Activated naive CD8-positive, alpha-beta T cell treated with anti-CD3 and anti-CD28 coated beads, Interleukin-2, amount 50 U/mL, for 24 hours (primary cell): ENCODE data around the gene HNRNPA1.
"Not testable (repeated sequence)": the region's sequence is repeated elsewhere in the genome, so short reads cannot be mapped to it uniquely, and the experiment has no call there.

Experiments used
- ATAC-seq: fragments of 150-1000 bp; cut with Tn5 transposase; one replicate; pipeline ENCODE4 v1.10.0; 2021
- DNase-seq: peaks from one replicate; pipeline ENCODE4 v3.0.0; 2021
- H3K27ac Mint-ChIP-seq: one replicate; pipeline ENCODE4 v1.8.0; 2021; ENCODE audit warnings: mild to moderate bottlenecking, mixed read lengths
- H3K27me3 Mint-ChIP-seq: one replicate; pipeline ENCODE4 v1.8.0; 2021; ENCODE audit warnings: mixed read lengths
- H3K36me3 Mint-ChIP-seq: one replicate; pipeline ENCODE4 v1.8.0; 2021; ENCODE audit warnings: low read depth, mixed read lengths
- H3K4me1 Mint-ChIP-seq: one replicate; pipeline ENCODE4 v1.8.0; 2021; ENCODE audit warnings: mixed read lengths
- H3K4me3 Mint-ChIP-seq: one replicate; pipeline ENCODE4 v1.8.0; 2021; ENCODE audit warnings: mild to moderate bottlenecking, moderate library complexity, mixed read lengths
- H3K9me3 Mint-ChIP-seq: one replicate; pipeline ENCODE4 v1.8.0; 2021; ENCODE audit warnings: mixed read lengths

The HNRNPA1 gene

DNA sequence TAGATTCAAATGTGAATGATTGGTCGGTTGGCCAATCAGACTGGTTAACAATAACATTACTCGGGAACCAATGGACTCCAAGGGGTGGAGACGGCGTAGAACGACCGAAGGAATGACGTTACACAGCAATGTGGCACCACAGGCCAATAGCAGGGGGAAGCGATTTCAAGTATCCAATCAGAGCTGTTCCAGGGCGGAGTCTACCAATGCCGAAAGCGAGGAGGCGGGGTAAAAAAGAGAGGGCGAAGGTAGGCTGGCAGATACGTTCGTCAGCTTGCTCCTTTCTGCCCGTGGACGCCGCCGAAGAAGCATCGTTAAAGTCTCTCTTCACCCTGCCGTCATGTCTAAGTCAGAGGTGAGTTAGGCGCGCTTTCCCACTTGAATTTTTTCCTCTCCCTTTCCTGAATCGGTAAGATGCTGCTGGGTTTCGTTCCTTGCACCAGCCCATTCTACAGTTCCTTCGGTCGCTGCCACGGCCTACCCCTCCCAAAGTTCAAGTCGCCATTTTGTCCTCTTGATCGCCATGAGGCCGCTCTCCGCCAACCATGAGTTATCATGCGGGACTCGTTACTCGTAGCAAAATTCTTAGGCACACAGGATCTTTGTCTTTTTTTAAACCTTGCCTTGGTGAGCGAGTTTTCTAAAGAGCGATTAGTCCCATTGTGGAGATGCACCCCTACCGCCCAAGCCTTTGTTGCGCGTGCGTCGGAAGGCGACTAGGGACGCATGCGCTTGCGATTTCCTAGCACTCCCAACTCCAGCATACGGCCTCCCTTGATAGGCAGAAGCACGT lies at the start of gene HNRNPA1:
TSS of gene HNRNPA1 (plus strand) at position 259 of the 793 bp plus-strand sequence. CDS start at position 341, 82 bp downstream.
- Mint-ChIP-seq H3K27ac (no peak within 1 kb of the TSS), H3K36me3 (peaks cover 10% of the 10 kb centered on the region), H3K4me1 (peaks cover 67% of the 10 kb centered on the region), H3K4me3 (no peak within 1 kb of the TSS), H3K27me3 (no peaks in the 10 kb centered on the region), H3K9me3 (no peaks in the 10 kb centered on the region)
- ATAC-seq = peak; percentile 87
- DNase-seq = peak; percentile 91

DNA sequence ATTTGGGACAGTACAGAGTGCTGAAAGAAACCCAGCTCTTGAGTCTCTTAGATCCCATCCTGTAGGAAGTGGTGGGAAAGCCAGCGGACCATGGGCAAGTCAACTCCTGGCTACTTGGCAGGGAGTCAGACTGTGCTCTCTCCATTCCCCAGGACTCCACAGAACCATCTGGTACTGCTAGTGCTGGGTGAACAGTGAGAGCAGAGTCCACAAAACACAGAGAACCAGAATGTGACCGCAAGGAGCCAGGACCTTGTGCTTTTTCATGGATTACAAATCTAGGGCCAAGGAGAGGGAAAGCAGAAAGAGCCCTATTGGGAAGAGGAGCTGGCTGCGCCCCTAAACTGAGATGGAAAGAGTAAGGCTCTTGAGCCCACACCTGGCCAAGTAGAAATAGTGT lies 49.3 kb upstream of the HNRNPA1 start:
- not testable (repeated sequence) for H3K4me1 Mint-ChIP-seq, ATAC-seq, H3K4me3 Mint-ChIP-seq, H3K27me3 Mint-ChIP-seq, H3K27ac Mint-ChIP-seq, DNase-seq, H3K36me3 Mint-ChIP-seq, H3K9me3 Mint-ChIP-seq

DNA sequence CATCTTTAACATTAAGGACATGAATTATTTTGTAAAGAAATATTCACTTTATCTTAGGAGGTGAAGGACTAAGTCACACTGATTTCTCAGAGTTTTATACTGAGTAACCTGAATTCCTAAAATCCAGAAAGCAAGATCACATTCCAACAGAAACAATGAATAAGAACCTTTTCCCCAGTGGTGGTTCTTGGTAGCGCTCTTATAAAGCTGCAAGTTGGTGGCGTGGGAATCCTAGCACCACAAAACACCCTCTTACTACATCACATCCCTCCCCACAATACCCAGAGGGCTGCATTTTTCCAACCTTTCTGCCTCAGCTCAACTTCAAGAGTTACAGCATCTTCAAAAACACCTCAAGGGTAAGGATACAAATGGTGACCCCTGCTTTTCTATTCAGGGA lies 47.7 kb upstream of the HNRNPA1 start:
- DNase-seq = no peak
- no peak overlapping the region for H3K4me3 Mint-ChIP-seq
- H3K27ac Mint-ChIP-seq = no peak overlapping the region
- H3K36me3 Mint-ChIP-seq = peaks cover 13% of the 10 kb centered on the region
- no peak for ATAC-seq
- no peaks in the 10 kb centered on the region for H3K27me3 Mint-ChIP-seq
- peaks cover 3% of the 10 kb centered on the region for H3K4me1 Mint-ChIP-seq
- H3K9me3 Mint-ChIP-seq = no peaks in the 10 kb centered on the region

DNA sequence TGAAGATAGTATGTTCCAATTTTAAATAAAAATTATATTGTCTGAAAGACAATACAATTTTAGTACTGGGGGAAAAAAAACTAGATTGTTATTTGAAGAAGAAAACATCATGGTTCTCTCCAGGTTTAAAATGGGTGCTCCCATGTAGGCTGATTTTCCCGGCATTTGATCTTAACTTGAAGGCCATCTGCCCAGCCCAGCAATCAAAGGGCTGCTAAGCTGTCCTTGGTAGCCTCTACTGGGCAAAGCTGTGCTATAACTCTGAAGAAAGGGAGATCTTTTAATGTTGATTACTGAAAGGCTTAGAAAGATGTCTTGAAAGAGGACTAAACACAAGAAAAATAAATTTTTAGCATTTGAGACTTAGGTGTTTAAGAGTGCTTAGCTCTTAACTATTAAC lies 42.0 kb upstream of the HNRNPA1 start:
- no peak overlapping the region for H3K27ac Mint-ChIP-seq
- peaks cover 26% of the 10 kb centered on the region for H3K36me3 Mint-ChIP-seq
- DNase-seq (no peak), ATAC-seq (no peak)
- peaks cover 12% of the 10 kb centered on the region for H3K4me1 Mint-ChIP-seq
- no peaks in the 10 kb centered on the region for H3K27me3 Mint-ChIP-seq
- no peaks in the 10 kb centered on the region for H3K9me3 Mint-ChIP-seq
- no peak overlapping the region for H3K4me3 Mint-ChIP-seq

DNA sequence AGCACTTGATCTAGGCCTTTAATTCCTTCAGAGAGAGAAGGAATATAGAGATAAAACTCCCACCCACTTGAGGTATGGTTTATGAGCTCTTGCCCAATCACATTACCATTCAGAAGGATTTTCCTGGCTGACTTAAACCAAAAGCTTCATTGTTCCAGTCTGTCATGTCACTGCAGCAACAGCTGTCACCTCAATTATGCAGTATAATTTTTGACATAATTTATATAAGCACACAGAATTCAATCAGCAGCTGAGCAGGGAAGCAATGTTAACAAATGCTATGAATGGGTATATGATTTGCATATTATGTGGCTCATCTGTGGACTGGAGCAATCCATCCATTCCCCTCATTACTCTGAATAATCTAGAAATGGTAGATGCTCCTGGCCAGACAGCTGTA lies 40.9 kb upstream of the HNRNPA1 start:
- Mint-ChIP-seq H3K4me1 (peaks cover 12% of the 10 kb centered on the region), H3K36me3 (peaks cover 29% of the 10 kb centered on the region), H3K9me3 (no peaks in the 10 kb centered on the region), H3K27ac (no peak overlapping the region), H3K27me3 (no peaks in the 10 kb centered on the region), H3K4me3 (no peak overlapping the region)
- DNase-seq (no peak), ATAC-seq (no peak)

DNA sequence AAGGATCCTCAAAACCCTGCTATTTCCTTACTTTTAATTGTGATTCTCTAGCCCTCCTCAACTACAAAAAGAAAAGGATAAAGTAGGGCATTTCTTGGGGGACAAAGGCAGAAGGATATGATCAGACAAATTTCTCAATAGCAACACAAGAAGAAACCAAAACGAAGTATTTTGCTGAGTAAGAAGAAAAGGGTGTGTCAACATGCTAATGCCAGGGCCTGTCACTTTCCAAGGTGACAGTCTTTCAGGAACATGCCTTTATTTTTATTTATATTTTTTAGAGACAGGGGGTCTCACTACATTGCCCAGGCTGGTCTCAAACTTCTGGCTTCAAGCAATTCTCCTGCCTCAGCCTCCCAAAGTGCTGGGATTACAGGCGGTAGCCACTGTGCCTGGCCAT lies 40.4 kb upstream of the HNRNPA1 start:
- peaks cover 12% of the 10 kb centered on the region for H3K4me1 Mint-ChIP-seq
- H3K4me3 Mint-ChIP-seq = no peak overlapping the region
- ATAC-seq (no peak), DNase-seq (no peak)
- peaks cover 30% of the 10 kb centered on the region for H3K36me3 Mint-ChIP-seq
- no peak overlapping the region for H3K27ac Mint-ChIP-seq
- H3K9me3 Mint-ChIP-seq = no peaks in the 10 kb centered on the region
- no peaks in the 10 kb centered on the region for H3K27me3 Mint-ChIP-seq

DNA sequence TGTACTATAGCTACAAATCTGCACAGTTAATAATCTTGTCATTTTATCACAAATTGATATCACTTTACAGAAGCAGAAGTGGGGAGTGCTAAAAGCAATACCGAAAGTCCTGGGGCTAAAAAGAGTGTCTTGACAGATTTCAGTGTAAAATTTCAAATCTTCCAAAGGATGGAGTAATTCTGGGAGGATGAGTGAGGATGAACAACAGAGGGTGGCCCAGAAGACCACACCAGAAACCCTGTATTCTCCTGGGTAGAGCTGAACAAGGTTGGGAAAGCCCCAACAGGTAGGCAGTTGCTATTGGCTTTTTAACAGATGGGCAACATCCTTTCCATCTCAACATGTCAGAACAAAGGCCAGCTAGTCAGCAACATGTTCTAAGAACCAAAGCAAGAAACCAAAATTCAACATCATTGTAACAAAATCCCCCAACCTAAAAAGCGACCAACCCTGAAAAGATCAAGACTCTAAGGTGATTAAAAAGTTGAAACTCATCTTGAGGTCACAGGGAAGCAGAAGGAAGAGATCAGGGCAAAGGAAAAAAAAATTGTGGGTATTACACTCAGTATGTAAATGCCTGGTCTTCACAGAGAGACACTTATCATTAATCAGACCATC lies 39.4 kb upstream of the HNRNPA1 start:
- no peaks in the 10 kb centered on the region for H3K9me3 Mint-ChIP-seq

DNA sequence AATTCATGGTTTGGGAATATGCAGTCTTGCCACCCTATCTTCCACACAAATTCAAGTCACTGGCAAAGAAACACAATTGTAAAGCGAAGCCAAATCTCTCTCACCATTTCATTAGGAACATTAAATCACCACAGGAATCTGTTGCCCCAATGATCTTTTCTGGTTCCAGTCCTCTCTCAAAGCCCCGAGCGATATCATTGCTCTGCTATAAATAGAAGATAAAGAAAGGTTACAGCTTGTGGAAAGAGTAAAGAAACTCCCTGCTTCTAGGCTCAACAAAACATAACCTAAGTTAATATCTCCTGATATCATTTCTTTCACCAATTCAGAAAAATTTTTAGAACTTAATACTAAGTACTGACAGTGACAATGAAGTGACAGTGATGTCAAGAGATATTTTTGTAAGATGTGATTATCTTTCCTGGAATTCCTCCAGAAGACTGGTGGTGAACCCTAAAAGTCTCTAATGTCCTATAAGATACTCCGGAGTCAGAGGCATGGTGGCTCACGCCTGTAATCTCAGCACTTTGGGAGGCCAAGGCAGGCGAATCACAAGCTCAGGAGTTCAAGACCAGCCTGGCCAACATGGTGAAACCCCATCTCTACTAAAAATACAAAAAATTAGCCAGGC lies 34.4 kb upstream of the HNRNPA1 start:
- Mint-ChIP-seq H3K27me3 (no peaks in the 10 kb centered on the region), H3K36me3 (peaks cover 45% of the 10 kb centered on the region), H3K4me3 (no peak overlapping the region), H3K27ac (no peak overlapping the region), H3K4me1 (peaks cover 12% of the 10 kb centered on the region), H3K9me3 (no peaks in the 10 kb centered on the region)
- DNase-seq = no peak
- no peak for ATAC-seq

More for the DNA sequence above, 39.4 kb upstream of the HNRNPA1 start:
- ATAC-seq (peak; percentile 77), DNase-seq (no peak)
- H3K4me3 Mint-ChIP-seq = no peak overlapping the region
- peaks cover 12% of the 10 kb centered on the region for H3K4me1 Mint-ChIP-seq
- H3K36me3 Mint-ChIP-seq = peaks cover 33% of the 10 kb centered on the region
- peak overlapping the region; percentile 19 for H3K27ac Mint-ChIP-seq
- no peaks in the 10 kb centered on the region for H3K27me3 Mint-ChIP-seq

DNA sequence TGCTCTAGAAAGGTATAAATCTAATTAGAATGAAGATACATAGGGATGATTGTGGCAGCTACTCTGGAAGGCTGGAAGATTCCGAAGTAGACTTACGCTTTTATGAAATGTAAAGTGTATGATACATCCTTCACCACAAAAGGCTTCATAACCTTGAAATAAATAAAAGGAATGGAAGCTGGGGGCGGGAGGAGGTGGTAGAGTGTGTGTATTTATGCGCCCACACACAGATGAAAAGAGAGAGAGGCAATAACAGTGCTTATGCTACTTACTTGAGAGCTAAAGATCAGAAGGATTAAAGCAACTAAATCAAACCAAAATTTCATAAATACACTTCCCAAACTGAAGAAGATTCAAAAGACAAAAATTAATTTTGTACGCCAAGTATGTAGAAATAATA lies 31.0 kb upstream of the HNRNPA1 start:
- H3K4me3 Mint-ChIP-seq = no peak overlapping the region

DNA sequence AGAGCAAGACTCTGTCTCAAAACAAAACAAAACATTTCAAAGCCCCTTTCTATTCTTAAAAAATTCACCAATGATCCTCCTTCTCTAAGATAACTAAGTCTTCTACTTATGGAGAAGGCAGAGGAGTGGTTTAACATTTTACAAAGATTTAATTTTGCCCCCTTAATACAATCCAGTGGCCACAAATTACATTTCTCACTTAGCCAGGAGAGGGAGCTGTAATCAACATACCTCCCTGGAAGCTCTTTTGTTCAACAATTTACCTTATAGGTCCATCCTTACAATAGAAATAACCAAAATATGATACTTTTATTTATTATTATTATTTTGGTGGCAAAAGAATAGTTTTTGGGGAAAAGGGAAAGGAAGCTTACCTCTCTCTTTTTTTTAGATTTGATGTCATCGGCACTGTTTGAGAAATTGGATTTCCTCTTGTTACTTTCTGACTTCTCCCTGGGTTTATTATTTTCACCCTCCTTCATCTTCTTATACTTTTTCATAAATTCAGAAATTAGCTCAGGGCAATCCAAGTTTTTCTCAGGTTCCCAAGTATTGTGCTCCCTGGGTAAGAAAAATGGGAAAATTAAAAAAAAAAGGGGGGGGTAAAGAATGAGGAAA lies 28.8 kb upstream of the HNRNPA1 start:
- DNase-seq = no peak
- peaks cover 37% of the 10 kb centered on the region for H3K36me3 Mint-ChIP-seq
- H3K27ac Mint-ChIP-seq = no peak overlapping the region
- peak; percentile 52 for ATAC-seq
- H3K27me3 Mint-ChIP-seq = no peaks in the 10 kb centered on the region
- H3K4me1 Mint-ChIP-seq = peaks cover 8% of the 10 kb centered on the region
- no peak overlapping the region for H3K4me3 Mint-ChIP-seq
- H3K9me3 Mint-ChIP-seq = no peaks in the 10 kb centered on the region

More for the DNA sequence above, 31.0 kb upstream of the HNRNPA1 start:
- H3K27ac Mint-ChIP-seq = no peak overlapping the region
- H3K4me1 Mint-ChIP-seq = peaks cover 8% of the 10 kb centered on the region
- no peaks in the 10 kb centered on the region for H3K27me3 Mint-ChIP-seq
- ATAC-seq (no peak), DNase-seq (no peak)
- peaks cover 37% of the 10 kb centered on the region for H3K36me3 Mint-ChIP-seq
- H3K9me3 Mint-ChIP-seq = no peaks in the 10 kb centered on the region

DNA sequence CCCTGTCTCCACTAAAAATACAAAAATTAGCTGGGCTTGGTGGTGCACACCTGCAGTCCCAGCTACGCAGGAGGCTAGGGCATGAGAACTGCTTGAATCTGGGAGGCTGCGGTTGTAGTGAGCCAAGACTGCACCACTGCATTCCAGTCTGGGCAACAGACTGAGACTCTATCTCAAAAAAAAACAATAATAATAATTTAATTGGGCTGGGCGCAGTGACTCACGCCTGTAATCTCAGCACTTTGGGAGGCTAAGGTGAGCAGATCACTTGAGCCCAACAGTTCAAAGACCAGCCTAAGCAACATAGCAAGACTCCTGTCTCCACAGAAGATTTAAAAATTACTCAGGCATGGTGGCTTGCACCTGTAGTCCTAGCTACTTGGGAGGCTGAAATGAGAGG lies 27.3 kb upstream of the HNRNPA1 start:
- Mint-ChIP-seq H3K4me1 (peaks cover 17% of the 10 kb centered on the region), H3K27me3 (no peaks in the 10 kb centered on the region), H3K4me3 (no peak overlapping the region), H3K27ac (no peak overlapping the region), H3K36me3 (peaks cover 42% of the 10 kb centered on the region), H3K9me3 (no peaks in the 10 kb centered on the region)
- ATAC-seq (no peak), DNase-seq (no peak)

DNA sequence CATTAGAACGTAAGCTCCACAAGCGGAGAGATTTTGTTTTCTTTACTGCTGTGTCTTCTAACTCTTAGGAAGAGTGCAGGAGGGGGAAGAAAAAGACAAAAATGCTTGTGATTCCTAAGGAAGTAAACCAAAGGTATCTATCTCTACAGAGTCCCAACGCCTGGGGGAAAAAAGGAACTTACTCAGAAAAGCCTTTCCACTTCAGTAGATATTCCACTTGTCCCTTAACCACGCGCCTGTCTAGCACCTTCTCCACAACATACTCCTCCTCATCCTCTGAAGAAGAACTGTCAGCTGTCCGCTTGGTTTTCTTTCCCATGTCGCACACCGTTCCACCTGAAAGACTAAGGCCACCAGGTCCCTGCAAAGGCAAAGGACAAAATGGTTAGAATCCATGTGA lies 23.2 kb upstream of the HNRNPA1 start:
- no peak for ATAC-seq
- H3K4me1 Mint-ChIP-seq = peaks cover 38% of the 10 kb centered on the region
- no peak overlapping the region for H3K27ac Mint-ChIP-seq
- peaks cover 25% of the 10 kb centered on the region for H3K36me3 Mint-ChIP-seq
- no peak overlapping the region for H3K4me3 Mint-ChIP-seq
- DNase-seq = no peak
- no peaks in the 10 kb centered on the region for H3K9me3 Mint-ChIP-seq
- H3K27me3 Mint-ChIP-seq = no peaks in the 10 kb centered on the region

DNA sequence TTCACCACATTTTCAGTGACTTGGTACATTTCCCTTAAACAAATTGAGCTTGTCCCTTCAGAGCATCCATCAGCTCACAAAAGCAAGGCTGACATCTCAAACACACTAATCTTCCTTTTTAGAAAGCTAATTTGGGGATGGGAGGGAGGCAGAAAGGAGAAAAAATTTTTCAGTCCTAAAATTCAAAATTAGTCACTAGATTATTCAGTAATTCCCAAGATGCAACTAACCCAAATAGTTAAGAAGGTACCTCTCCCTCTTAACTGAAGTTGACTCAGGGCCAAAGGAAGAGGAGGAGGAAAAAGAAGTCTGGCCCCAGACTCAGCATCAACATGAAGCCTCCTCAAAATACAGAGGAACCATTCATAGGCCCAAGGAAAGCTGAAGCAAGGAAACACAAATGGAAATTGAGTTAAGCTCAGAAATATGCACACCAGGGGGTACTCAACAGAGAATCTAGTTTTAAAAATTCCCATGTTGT lies 22.3 kb upstream of the HNRNPA1 start:
- ATAC-seq = no peak
- peak overlapping the region; percentile 61 for H3K4me3 Mint-ChIP-seq
- no peaks in the 10 kb centered on the region for H3K9me3 Mint-ChIP-seq
- no peak for DNase-seq
- H3K36me3 Mint-ChIP-seq = peaks cover 25% of the 10 kb centered on the region
- peaks cover 38% of the 10 kb centered on the region for H3K4me1 Mint-ChIP-seq
- H3K27me3 Mint-ChIP-seq = no peaks in the 10 kb centered on the region
- peak overlapping the region; percentile 26 for H3K27ac Mint-ChIP-seq

DNA sequence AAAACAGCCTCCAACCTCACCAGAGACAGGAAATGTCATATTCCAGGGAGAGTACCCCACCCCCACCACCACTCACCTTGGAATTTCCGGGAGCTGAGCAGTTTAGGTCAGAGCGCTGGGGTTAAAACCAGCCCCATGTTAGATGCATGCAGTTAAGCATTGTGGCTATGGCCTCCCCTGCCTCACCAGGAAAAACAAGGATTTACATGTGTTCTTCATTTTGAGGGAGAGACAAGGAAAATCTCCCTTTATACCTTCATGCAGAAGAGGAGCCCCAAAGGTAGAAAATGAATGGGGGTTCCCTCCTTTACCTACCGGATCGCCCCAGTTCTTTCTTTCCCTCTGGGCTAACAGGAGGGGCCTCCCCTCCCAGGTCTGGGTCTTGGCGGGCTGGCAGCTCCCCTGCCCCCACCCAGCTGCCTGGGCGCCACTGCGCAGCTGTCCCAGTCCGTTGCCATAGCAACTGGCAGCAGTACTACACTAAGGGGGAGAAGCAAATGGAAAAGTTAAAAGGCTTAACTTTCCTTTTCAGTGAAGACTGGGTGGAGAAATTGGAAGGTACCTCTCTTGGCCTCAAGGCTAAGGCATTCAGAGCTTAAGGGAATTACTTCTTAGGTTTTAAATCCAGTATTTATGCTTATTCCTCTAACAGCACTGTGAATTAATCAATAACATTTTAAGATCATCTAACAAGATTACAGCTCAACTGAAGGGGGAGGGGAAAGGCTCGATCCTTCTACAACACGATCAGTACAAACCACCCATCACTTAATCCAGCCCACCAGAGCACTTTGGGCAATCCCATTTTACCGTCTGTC lies 21.1 kb upstream of the HNRNPA1 start:
- H3K4me1 Mint-ChIP-seq = peaks cover 40% of the 10 kb centered on the region
- ATAC-seq = peak; percentile 97
- peaks cover 25% of the 10 kb centered on the region for H3K36me3 Mint-ChIP-seq
- peak overlapping the region; percentile 79 for H3K4me3 Mint-ChIP-seq
- peak; percentile 69 for DNase-seq
- peak overlapping the region; percentile 90 for H3K27ac Mint-ChIP-seq
- H3K27me3 Mint-ChIP-seq = no peaks in the 10 kb centered on the region
- no peaks in the 10 kb centered on the region for H3K9me3 Mint-ChIP-seq
